ENCODE data around the gene GPC5.
"Not testable (repeated sequence)": the region's sequence is repeated elsewhere in the genome, so short reads cannot be mapped to it uniquely, and the experiment has no call there.

GPC5 gene

DNA sequence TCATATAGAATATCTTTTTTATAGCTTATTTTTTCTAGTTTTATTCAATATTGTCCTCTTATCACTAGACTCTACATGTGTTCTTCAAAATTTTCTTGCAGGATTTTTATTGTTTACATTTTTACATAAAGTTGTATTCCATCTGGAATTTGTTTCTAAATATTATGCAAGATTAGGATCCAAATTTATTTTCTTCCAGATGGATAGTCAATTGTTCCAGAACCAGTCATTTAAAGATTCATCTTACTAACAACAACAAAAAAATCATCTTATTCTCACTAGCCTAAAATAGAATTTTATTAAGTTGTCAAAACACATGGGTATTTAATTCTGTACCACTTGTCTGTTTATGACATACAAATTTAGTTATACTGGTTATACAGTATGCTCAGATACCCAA, 1437.8 kb downstream of the GPC5 start:
- DNase-seq (ENCODE audit: low spot score) = no peak

DNA sequence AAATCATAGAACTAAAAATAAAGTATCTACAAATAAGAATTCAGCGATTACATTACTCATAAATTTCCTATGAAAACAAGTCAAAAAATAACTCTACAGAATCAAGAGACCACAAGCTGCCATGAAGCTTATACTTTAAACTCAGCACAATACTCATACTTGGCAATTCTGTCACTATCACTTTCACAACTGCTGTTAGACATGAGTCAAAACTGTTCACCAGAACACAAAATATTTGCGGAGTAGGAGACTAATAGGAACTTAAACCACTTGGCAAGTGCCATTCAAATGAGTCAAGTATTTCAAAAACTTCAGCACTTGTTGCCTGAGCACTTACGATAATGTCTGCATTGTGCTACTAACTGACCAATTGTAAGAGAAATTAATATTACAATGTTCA, 1440.4 kb downstream of the GPC5 start:
- no peak for DNase-seq (ENCODE audit: low spot score)

GRCh38 chr13:92842145-92842544, 1443.7 kb downstream of the GPC5 start:
- DNase-seq (ENCODE audit: low spot score) = no peak

- no peak for DNase-seq (ENCODE audit: low spot score)
Measured at GRCh38 chr13:92843549-92843948, 1445.1 kb downstream of the GPC5 start.

DNA sequence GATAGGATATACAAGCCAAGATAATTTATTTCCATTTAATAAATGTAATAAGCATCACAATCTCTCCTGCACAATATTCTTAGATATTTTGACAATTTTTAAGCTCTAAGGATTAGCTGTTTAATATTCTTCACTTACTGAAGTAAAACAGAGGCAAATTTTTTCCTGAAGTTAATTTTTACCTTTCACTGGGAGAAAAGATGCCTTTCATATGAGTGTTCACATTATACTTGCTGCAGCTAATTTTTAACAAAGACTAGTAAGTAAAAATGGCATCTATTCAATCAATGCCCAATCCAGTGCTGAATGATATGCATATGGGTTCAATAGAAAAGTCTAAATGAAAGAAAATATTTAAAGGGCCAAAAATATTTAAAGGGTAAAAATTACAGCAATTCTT, 1451.0 kb downstream of the GPC5 start:
- DNase-seq (ENCODE audit: low spot score) = no peak

- no peak for DNase-seq (ENCODE audit: low spot score)
Measured at GRCh38 chr13:92864584-92865284, 1466.3 kb downstream of the GPC5 start.

- DNase-seq (ENCODE audit: low spot score) = no peak
Measured at GRCh38 chr13:92873029-92873428, 1474.6 kb downstream of the GPC5 start.

- no peak for DNase-seq (ENCODE audit: low spot score)
Measured at GRCh38 chr13:92886535-92887077, 1488.2 kb downstream of the GPC5 start.

GRCh38 chr13:92894447-92894846, 1496.0 kb downstream of the GPC5 start:
- DNase-seq (ENCODE audit: low spot score) = no peak

- no peak for DNase-seq (ENCODE audit: low spot score)
Measured at GRCh38 chr13:92896842-92897241, 1498.4 kb downstream of the GPC5 start.

DNA sequence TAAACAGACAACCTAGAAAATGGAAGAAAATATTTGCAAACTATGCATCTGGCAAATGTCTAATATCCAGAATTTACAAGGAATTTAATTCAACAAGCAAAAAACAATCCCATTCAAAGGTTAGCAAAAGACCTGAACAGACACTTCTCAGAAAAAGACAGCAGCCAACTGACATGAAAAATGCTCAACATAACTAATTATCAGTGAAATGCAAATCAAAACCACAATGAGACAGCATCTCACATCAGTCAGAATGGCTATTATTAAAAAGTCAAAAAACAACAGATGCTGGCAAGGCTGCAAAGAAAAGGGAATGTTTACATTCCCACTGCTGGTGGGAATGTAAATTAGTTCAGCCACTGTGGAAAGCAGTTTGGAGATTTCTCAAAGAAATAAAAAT, 1500.5 kb downstream of the GPC5 start:
- DNase-seq (ENCODE audit: low spot score) = not testable (repeated sequence)

- no peak for DNase-seq (ENCODE audit: low spot score)
Measured at GRCh38 chr13:92900446-92900845, 1502.0 kb downstream of the GPC5 start.

- no peak for DNase-seq (ENCODE audit: low spot score)
Measured at GRCh38 chr13:92901739-92902138, 1503.3 kb downstream of the GPC5 start.

DNA sequence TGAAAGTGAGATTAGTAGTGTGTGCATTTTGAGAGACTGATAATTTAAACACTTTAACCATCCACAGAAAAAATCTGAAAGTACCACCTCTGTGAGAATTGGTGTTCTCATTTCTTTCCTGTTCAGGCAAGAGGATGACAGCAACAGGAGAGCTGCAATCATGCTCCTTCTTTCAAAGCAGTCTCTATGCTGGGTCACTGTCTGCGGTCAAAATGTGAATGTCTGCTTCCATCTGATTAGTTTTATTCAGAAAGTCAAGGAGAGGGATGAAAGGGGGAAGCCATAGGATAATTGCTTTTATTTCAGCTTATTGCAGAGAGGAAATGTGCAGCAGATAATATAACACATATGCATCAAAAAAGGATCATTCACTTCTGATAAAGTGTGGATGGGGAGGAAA, 1514.2 kb downstream of the GPC5 start:
- no peak for DNase-seq (ENCODE audit: low spot score)

DNA sequence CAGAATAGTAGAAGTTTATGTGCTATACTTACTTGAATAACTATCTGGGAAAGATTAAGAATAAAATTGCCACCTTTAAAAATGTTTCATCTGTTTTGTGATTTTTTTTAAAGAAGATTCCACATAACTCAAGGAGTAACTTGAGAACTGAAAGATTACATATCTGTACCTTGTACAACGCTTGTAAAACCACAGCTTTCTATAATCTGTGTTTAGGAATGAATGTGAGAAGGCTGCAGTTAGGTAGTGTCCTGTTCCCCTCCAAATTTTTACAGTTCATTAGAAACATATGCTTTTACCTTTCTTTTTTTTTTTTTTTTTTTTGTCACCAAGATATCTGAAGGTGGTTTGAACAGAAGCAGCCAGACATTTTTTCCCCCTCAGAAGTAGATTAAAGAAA, 1515.4 kb downstream of the GPC5 start:
- DNase-seq (ENCODE audit: low spot score) = no peak

Measured in globus pallidus (tissue), 1 donor.